AG10803 (cell line): ENCODE data around the gene PRMT3.
"Not testable (repeated sequence)": the region's sequence is repeated elsewhere in the genome, so short reads cannot be mapped to it uniquely, and the experiment has no call there.

Source experiments
- DNase-seq: peaks from one replicate; pipeline ENCODE4 v3.0.0; 2010; ENCODE audit warnings: low read depth
- H3K4me3 ChIP-seq: 2 replicates; pipeline ENCODE4 v1.5.1; 2011; ENCODE audit warnings: mild to moderate bottlenecking, low read length, control low read depth
- TF ChIP-seq, protein P1 (sequence below): conservative IDR thresholded peaks from 2 replicates; pipeline ENCODE4 v1.5.1; 2011; ENCODE audit warnings: mild to moderate bottlenecking, low read length, control low read depth, inconsistent platforms

Gene PRMT3

DNA sequence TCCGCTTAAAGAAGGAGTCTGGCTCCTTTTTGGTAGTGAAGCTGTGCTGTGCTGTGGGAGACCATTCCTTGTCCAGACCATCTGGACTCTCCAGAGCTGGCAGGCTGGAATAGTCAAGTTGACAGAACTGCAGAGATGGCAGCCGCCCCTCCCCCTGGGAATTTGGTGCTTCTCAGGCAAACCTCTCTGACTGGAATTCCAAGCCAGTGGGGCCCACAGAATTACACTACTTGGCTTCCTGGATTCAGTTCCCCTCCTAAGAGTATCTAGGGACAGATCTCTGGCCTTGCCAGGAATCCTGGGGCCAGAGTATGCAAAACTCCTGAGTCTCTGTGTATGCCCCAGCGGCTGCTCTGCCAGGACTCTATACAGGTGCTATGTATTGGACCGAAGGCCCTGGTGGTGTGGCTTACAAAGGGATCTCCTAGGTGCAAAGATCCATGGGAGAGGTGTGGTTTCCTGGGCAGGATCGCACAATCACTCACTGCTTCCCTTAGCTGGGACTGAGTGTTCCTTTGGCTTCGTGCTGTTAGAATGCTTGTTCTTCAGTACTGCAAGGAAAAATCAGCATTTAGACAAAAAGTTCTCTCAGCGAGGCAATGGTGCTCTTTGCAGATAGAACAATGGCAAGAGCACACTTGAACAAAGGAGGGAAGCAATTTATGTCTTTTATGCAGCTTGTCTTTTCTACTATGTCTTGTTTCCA lies 86.8 kb downstream of the PRMT3 start:
- no peak for DNase-seq
- H3K4me3 ChIP-seq: no peak overlapping the region
- TF ChIP-seq, protein P1, sequence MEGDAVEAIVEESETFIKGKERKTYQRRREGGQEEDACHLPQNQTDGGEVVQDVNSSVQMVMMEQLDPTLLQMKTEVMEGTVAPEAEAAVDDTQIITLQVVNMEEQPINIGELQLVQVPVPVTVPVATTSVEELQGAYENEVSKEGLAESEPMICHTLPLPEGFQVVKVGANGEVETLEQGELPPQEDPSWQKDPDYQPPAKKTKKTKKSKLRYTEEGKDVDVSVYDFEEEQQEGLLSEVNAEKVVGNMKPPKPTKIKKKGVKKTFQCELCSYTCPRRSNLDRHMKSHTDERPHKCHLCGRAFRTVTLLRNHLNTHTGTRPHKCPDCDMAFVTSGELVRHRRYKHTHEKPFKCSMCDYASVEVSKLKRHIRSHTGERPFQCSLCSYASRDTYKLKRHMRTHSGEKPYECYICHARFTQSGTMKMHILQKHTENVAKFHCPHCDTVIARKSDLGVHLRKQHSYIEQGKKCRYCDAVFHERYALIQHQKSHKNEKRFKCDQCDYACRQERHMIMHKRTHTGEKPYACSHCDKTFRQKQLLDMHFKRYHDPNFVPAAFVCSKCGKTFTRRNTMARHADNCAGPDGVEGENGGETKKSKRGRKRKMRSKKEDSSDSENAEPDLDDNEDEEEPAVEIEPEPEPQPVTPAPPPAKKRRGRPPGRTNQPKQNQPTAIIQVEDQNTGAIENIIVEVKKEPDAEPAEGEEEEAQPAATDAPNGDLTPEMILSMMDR: no peak

DNA sequence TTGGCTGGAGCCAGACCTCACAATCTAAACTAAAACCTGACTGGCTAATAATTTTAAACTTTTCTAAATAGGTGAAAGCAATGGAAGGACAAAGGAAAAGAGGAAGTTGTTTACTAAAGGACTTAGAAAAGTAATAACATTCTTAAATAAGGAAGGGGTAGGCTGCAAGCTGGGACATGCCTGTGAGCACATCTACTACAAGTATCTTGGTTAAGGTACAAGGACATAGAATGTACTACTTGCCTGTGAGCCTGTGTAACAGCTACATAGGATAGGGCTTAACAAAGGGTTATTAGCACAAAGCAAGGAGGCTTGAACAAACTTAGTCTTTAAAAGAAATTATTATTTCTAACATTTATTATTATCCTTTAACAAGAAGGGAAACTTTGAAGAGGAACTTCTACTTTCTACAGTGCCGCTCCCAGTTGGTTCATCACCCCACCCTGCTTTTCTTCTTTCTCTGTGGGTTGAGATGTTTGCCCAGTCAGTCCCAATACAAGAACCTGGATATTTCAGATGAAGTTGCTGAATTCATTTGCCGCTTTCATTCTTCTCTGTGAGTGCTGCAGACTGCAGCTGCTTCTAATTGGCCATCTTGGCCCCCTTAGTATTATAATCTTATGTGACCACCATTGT lies 87.5 kb downstream of the PRMT3 start:
- DNase-seq: no peak
- no peak overlapping the region for H3K4me3 ChIP-seq
- TF ChIP-seq, protein P1: no peak

DNA sequence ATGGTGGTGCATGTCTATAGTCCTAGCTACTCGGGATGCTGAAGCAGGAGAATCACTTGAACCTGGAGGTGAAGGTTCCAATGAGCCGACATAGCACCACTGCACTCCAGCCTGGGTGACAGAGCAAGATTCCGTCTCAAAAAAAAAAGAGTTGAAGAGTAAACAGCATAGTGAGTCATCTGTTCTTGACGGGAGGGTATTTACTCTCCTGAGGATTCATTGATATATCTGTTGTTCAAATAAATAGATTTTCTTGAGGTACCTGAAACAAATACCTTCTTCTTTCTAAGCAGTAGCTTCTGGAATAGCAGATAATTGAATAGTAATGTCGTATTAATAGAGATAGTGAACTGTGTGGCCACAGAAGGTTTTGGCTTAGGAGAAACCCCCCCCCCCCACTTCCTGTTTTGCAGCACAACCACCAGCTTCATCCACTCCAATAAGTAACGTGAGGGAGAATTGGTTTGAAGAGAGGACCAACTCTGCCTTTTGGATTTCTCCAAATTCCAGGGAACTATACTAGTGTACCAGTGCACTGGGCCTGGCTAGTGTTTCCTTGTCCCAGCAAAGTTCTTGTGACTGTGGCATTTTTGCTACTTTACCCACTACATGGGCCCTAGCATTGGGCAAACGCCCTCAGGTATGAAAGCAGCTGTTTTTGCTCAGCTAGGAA lies 90.0 kb downstream of the PRMT3 start:
- TF ChIP-seq, protein P1: no peak
- no peak overlapping the region for H3K4me3 ChIP-seq
- no peak for DNase-seq

DNA sequence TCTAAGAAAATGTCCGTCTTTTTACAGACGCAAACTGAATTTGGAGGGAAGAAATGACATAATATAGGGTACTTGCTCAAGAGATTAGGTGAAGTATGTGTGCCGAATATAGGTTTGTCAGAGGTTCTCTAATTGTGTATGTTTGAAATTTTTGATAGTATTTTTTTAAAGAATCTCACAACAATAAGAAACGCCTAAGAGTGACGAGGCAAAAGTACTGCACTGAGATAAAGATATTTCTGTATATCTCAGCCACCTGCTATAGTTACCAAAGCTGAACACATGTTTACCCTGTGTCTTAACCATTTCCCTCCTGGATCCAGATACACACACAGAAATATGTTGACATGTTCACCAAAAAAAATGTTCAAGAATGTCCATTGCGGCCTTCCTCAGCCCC lies 92.0 kb downstream of the PRMT3 start:
- TF ChIP-seq, protein P1: no peak
- no peak overlapping the region for H3K4me3 ChIP-seq
- no peak for DNase-seq

DNA sequence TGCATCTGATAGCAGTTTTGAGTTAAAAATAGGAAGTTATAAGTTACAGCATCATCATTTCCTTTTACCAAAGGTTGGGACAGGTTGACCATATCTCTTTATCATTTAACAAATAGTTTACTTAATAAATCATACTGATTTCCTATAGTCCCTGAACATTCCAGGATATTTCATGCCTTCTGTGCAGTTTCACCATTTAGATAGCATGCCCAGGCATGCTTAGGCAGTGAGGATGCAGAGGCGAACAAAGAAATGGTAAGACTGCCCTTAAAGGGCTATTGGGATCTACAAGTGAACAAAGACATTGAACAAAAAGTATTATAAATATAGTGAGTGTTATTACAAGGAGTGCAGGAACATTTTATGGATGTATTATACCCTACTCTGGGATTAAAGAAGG lies 96.4 kb downstream of the PRMT3 start:
- H3K4me3 ChIP-seq: no peak overlapping the region
- TF ChIP-seq, protein P1: no peak
- peak; percentile 7 for DNase-seq

DNA sequence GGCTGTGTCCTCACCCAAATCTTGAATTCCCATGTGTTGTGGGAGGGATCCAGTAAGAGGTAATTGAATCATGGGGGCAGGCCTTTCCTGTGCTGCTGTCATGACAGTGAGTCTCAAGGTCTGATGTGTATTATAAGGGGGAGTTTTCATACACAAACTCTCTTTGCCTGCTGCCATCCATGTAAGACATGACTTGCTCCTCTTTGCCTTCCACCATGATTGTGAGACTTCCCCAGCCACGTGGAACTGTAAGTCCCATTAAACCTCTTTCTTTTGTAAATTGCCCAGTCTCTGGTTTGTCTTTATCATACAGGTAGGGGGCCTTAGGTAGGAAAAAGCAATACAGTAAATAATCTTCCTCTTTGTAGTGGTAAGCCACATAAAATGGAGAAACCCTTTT lies 96.9 kb downstream of the PRMT3 start:
- DNase-seq, H3K4me3 ChIP-seq: not testable (repeated sequence)

DNA sequence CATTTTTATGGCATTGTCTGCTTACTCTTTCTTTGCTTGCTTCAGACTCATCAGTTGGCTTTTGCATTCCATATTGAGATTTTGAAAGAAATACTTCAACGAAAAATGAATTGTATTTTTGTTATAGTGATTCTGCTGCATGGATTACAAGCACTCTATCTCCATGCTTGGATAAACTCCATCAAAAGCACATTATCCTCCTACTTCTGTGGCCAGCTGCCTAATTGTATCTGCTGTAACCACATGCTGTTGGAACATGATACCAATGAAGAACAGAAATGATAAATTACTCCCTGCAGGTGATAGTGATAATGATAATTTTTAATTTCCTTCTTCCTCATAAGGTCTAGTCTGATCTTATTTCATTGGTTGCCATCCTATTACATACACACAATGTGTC lies 100.8 kb downstream of the PRMT3 start:
- TF ChIP-seq, protein P1: no peak
- no peak for DNase-seq
- no peak overlapping the region for H3K4me3 ChIP-seq
